Peyer's patch (tissue), 4 donors: ENCODE data around the gene CCDC63.

Experiments
- POLR2A ChIP-seq, 2 donors: fragments of 450-650 bp; IDR thresholded peaks; one replicate each; pipeline ENCODE4 v1.5.1; 2017; ENCODE audit warnings: antibody characterized with exemption in 2 of 2, mild to moderate bottlenecking in 2 of 2, moderate library complexity in 2 of 2
- TF ChIP-seq, protein P1 (sequence below), 6 experiments: fragments of 450-650 bp in 4 of 6; fragments of 200-600 bp in 2 of 6; sonication (generic) in 1 of 6; IDR thresholded peaks; one replicate each; pipeline ENCODE4 v1.5.1; 2017 to 2019; ENCODE audit warnings: antibody characterized with exemption in 6 of 6, mild to moderate bottlenecking in 3 of 6, moderate library complexity in 1 of 6

DNA sequence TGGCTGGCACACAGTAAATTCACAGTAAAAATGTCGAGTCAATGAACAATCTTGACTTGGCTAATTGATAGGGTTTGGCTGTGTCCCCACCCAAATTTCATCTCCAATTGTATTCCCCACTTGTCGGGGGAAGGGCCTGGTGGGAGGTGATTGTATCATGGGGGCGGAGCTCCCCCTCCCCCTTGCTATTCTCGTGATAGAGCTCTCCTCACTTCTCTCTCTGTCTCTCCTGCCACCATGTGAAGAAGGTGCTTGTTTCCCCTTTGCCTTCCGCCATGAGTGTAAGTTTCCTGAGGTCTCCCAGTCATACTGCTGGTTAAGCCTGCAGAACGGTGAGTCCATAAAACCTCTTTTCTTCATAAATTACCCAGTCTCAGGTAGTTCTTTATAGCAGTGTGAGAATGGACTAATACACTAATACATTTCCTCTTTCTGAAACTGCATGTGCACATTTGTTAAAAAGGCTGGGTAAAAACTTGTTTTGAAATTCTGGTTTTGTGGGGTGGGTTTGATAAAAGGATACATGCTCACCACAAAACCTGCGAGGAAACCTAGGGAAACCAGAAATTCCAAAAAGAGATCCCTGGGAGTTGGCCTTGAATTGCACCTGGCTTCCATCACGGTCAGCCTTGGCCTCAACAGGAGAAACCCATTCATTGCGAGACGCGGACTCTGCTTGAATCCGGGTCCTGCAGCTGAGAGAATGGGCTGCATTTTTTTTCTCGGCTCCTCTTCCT is 89.7 kb downstream of the CCDC63 start:
- TF ChIP-seq, protein P1, sequence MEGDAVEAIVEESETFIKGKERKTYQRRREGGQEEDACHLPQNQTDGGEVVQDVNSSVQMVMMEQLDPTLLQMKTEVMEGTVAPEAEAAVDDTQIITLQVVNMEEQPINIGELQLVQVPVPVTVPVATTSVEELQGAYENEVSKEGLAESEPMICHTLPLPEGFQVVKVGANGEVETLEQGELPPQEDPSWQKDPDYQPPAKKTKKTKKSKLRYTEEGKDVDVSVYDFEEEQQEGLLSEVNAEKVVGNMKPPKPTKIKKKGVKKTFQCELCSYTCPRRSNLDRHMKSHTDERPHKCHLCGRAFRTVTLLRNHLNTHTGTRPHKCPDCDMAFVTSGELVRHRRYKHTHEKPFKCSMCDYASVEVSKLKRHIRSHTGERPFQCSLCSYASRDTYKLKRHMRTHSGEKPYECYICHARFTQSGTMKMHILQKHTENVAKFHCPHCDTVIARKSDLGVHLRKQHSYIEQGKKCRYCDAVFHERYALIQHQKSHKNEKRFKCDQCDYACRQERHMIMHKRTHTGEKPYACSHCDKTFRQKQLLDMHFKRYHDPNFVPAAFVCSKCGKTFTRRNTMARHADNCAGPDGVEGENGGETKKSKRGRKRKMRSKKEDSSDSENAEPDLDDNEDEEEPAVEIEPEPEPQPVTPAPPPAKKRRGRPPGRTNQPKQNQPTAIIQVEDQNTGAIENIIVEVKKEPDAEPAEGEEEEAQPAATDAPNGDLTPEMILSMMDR (IDR thresholded peaks at IDR 0.05), result no peak
- no peak for TF ChIP-seq POLR2A (IDR thresholded peaks at IDR 0.05)
